Measurements from ENCODE around the gene BICC1.

The BICC1 gene

GRCh38 chr10:58813573-58813972, 300.9 kb downstream of the BICC1 start:
- no peak for DNase-seq (ENCODE audit: low read depth in 3 of 3, low spot score in 1 of 3)

GRCh38 chr10:58817201-58817846, 304.7 kb downstream of the BICC1 start:
- DNase-seq (ENCODE audit: low read depth in 3 of 3, low spot score in 1 of 3) = no peak

DNA sequence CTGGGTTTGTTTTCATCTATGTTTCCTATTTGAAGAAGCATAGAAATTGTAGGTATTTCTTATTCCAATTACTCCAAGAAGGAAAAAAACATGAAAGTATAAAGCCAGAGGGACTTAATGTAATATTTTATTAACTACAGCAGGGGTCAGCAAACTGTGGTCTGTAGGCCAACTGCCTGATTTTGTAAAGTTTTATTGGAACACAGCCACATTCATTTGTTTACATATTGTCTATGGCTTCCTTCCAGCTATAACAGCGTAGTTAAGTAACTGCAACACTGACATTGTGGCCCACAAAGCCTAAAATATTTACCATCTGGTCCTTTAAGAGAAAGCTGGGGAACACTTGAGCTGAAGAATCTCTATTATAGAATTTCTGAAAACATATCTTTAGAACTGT, 306.2 kb downstream of the BICC1 start:
- DNase-seq (ENCODE audit: low read depth in 3 of 3, low spot score in 1 of 3) = no peak

DNA sequence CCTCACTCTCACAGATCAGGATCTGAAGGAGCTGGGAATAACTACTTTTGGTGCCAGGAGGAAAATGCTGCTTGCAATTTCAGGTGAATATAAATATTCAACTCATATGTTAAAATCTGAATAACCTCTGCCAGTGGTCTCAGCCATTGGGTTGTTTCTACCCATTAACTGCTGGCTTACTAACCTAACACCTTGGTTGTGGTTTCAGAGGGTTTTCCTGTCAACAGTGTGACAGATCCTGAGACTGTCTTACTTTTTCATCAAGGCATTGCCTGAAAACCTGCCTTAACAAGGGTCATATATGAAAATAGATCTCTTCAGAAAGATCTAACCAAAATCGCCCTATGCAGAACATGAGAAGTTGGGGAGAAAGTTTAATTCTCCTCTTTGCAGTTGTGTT, 307.7 kb downstream of the BICC1 start:
- no peak for DNase-seq (ENCODE audit: low read depth in 3 of 3, low spot score in 1 of 3)

DNA sequence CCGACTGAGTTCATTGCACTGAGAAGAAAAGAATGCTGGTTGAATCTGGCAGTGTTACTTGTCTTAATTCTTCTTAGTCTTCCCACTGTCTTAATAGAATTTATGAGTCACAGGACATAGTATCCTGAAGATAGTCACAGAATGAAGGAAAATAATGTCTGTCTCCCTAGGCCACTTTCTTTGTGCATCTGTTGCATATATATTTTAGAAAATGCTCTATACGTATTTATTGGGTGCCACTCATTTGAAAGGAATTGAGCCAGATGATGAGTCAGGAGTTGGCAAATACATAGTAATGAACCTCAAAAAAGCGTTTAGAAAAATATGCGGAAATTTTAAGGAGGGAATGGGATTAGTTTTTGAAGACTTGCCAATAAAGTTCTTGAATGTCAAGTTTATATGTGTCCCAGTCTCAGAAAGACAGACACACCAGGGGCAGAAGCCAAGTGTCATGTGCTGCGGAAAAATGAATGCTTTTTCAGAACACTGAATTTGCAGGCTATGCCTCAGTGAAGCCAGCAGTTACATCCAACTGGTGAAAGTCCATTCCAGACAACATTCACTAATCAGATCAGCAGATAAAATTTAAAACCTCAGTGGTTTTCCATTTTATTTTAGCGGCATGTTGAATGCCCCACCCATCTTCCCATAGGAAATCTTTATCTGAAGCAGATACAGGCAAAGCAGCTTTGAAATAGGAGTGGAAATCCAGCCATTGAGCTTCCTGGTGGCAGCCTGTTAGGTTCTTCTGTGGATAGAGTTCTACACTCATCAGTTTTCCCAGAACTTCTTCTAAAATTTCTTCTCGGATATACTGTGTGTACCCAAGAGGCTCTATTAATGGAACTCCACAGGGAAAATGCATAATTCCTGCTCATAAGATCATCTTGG, 308.4 kb downstream of the BICC1 start:
- DNase-seq (ENCODE audit: low read depth in 3 of 3, low spot score in 1 of 3) = no peak

- DNase-seq (ENCODE audit: low read depth in 3 of 3, low spot score in 1 of 3) = no peak
Observed at GRCh38 chr10:58821752-58822056, 309.0 kb downstream of the BICC1 start.

GRCh38 chr10:58823983-58824382, 311.3 kb downstream of the BICC1 start:
- DNase-seq (ENCODE audit: low read depth in 3 of 3, low spot score in 1 of 3) = no peak

- DNase-seq (ENCODE audit: low read depth in 3 of 3, low spot score in 1 of 3) = no peak
Observed at GRCh38 chr10:58824396-58824795, 311.7 kb downstream of the BICC1 start.

GRCh38 chr10:58826694-58827093, 314.0 kb downstream of the BICC1 start:
- no peak for DNase-seq (ENCODE audit: low read depth in 3 of 3, low spot score in 1 of 3)

DNA sequence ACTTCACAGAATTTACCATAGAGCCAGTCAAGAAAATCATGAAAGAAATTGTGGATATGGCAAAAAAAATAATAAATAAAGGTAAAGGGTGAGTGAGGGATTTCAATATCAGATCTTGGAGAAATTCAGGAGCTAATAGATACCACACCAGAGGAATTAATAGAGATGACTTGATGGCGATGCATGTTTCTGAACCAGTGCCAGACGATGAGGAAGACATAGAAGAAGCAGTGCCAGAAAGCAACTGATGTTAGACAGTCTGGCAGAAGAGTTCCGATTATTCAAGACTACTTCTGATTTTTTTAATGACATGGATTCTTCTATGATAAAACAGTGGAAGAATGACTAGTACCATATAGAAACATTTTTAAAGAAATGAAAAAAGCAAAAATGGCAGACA, 314.7 kb downstream of the BICC1 start:
- DNase-seq (ENCODE audit: low read depth in 3 of 3, low spot score in 1 of 3) = no peak

DNA sequence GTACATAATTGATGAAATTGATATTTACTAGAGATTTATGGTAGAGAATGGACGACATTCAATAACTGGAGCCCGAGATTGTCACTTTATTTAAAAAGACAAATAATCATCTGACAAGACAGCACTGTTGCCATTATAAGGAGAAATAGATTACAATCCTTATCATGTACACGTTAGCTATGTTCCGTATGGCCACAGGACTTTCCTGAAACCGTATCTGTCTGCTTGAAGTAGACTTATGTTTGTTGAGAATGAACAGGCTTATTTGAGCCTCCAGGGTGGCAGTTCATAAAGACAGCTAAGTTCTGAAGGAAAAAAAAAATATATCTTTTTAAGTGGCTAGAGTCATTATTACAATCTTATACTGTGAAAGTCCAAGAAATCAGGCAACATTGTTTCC, 317.2 kb downstream of the BICC1 start:
- no peak for DNase-seq (ENCODE audit: low read depth in 3 of 3, low spot score in 1 of 3)

GRCh38 chr10:58830697-58831096, 318.0 kb downstream of the BICC1 start:
- DNase-seq (ENCODE audit: low read depth in 3 of 3, low spot score in 1 of 3) = no peak

GRCh38 chr10:58833771-58834561, 321.3 kb downstream of the BICC1 start:
- no peak for DNase-seq (ENCODE audit: low read depth in 3 of 3, low spot score in 1 of 3)

DNA sequence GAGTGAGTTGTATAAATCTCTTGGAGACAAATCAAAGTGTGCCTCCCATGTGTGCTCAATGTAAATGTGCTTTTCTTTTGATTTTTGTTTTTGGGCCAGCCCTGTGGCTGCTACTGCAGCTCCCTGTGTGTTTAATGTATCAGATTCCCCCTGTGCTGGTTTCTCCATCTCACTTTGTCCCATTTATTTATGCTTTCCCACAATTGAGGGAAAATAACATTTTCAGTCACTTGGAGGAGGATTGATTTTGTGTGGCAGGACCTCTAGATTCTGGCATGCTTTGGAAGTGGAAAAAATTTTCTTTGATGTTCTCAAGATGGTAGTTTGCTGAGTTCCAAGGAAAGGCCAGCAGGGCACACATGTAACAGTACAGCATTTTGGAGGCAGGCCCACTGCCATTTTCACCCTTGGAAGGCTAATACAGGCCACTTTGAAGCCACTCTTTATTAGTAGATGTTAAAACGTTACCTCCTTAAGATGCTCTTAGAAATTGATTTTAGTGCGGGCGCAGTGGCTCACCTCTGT, 323.6 kb downstream of the BICC1 start:
- no peak for DNase-seq (ENCODE audit: low read depth in 3 of 3, low spot score in 1 of 3)

GRCh38 chr10:58836991-58837575, 324.4 kb downstream of the BICC1 start:
- DNase-seq (ENCODE audit: low read depth in 3 of 3, low spot score in 1 of 3) = no peak

GRCh38 chr10:58837826-58838225, 325.2 kb downstream of the BICC1 start:
- no peak for DNase-seq (ENCODE audit: low read depth in 3 of 3, low spot score in 1 of 3)

GRCh38 chr10:58838561-58839208, 326.0 kb downstream of the BICC1 start:
- DNase-seq (ENCODE audit: low read depth in 3 of 3, low spot score in 1 of 3) = no peak

GRCh38 chr10:58839771-58840170, 327.1 kb downstream of the BICC1 start:
- no peak for DNase-seq (ENCODE audit: low read depth in 3 of 3, low spot score in 1 of 3)

- DNase-seq (ENCODE audit: low read depth in 3 of 3, low spot score in 1 of 3) = no peak
Observed at GRCh38 chr10:58840840-58841435, 328.3 kb downstream of the BICC1 start.

DNA sequence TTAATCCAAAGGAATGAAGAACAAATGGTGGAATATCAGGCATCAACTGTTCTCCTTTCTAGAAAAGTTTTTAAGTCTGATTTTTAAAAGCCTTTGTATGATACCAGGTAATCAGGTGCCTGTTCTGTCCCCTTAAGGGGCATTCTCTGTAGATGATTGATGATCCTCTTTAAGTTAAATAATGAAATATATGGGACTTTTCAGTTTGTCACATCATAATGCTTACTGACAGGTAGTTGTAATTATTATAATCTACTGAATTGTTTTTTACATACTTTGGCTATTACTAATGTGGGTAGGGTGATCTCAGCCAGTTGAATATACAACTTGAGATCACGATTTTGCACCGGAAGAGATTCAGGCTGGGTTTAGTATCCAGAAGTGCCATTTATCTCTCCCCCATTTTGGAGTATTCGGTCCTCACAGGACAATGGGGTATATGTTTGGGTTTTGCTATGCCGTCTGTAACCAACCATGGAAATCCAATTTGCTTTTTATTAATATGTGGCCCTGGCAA, 330.2 kb downstream of the BICC1 start:
- no peak for DNase-seq (ENCODE audit: low read depth in 3 of 3, low spot score in 1 of 3)
